NCI-H187 treated with DMSO at 0.1 percent for 48 hours (cell line): ENCODE results near the gene PPIL1.

Source experiments
- DNase-seq: peaks from one replicate; lab custom pipeline; 2025; lab: John Stamatoyannopoulos, UW

The PPIL1 gene

DNA sequence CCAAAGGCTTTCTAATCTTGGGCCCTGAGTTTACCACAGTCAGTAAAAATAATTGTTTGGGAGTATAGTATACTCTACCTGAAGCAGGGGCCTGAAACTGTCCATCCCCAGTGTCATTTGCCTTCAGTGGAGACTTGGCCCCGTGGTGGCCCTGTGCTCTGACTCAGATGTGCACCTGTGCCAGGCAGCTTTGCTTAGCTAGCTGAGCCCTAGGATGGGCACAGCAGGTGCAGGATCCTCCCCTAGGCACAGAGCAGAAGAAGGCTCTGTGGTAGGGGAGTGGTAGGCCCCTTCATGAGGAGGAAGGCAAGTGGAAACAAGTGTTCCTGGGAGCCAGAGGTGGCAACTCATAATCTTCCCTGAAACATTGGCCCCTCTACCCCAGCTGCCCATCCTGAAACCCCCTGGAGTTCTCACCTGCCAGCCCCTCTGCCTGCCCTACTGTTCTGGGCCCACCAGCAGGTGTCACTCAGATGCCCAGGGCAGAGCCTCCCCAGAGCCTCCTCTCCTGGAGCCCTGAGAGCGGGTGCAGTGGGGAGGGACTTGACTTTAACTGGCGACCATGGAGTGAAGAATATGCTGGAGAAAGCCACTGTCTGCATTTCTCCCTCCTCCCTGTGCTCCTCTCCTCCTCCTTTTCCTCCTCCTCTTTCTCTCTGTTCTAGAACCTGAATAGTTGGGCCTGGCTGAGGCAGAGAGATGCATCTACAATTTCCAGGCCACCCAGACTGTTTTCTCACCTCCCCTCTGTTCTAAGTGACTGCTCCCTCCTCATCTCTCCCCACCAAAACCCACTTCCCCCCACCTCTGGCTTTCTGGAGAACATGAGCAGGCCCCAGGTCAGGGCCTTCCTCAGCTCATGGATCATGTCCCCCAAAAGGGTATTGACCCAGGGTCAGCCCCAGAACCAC lies 38.2 kb downstream of the PPIL1 start:
- DNase-seq = no peak

DNA sequence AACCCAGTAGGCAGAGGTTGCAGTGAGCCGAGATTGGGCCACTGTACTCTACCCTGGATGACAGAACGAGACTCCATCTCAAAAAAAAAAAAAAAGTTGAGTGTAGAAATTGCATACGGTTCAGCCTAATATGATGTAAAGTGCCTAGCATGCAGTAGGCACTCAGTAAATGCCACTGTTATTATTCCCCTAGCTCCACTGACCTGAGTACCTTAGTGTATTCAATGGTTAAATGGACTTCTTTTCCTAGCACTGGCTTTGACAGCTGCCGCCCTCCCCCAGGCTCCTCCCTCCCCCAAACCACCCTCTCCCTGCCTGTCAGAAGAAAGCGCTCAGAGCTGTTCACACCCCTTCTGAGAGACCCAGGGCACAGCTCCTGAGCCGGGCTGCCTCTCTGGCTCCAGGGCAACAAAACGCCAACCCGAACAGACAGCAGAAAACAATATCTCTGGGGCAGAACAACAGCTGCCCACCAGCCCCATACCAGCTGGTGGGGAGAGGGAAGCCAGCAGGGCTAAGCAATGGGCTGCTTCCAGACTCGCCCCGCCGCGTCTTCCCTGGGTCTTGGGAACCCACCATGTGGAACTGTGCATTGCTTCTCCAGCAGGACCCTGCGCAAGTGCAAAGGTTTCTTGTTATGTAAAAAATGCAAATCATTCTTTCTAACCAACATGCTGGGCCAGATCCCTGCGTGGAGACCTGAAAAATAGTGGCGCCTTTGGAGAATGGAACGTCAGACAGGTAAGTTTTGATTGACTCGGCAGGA lies 39.8 kb downstream of the PPIL1 start:
- DNase-seq = peak; percentile 30

DNA sequence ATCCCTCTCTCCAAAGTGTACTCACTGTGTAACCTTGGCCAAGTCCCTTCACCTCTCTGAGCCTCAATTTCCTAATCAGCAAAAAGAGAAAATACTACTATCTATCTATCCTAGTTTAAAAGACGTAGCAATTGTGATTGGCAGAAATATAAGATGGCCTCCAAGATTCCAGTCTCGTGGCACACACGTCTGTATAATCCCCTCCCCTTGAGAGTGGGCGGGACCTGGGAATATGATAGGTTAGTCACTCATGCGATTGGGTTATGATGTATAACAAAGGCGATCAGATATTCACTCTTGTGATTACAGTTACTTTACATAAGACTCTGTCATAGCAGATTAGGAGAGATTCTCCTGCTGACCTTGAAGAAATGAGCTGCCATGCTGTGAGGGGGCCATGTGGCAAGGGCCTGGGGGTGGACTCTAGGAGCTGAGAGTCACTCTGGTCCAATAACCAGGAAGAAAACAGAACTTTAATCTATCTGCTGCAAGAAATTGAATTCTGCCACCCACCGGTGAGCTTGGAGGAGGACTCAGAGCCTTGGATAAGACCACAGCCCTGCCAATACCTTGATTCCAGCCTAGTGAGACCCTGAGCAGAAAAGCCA lies 41.3 kb downstream of the PPIL1 start:
- DNase-seq = no peak

DNA sequence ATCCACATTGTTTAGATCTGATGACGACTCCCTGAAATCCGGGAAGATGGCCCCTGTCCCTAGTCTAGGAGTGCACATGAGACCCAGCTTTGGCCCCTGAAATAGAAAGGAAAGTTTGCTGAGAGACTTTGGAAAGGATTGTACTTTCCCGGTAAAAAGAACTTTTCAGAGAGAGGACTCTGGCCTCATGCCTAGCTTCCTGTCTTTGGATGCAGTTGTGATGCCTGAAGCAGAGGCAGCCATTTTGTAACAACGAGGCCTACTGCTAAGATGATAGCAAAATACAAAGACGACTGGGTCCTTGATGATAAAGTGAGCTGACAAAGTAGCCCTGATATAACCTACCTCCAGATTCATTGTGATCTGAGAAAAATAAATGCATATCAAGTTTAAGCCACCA lies 42.3 kb downstream of the PPIL1 start:
- DNase-seq = no peak

DNA sequence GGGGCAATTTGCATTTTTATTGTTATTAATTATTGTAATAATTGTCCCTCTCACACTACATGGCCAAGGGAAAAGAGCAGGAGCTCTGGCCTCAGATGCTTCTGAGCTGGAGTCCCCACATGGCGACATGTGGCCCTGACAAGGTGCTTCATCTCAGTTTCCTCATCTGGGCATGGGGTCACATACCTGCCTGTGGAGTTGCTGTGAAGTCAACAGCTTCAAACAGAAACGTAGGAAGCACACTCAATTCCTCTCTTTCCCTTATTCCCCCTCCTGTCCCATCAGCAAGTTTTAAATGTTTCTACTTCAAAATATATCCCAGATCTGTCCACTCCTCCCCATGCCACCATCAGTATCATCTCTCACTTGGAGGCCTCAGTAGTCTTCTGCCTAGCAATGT lies 44.0 kb downstream of the PPIL1 start:
- DNase-seq = no peak

DNA sequence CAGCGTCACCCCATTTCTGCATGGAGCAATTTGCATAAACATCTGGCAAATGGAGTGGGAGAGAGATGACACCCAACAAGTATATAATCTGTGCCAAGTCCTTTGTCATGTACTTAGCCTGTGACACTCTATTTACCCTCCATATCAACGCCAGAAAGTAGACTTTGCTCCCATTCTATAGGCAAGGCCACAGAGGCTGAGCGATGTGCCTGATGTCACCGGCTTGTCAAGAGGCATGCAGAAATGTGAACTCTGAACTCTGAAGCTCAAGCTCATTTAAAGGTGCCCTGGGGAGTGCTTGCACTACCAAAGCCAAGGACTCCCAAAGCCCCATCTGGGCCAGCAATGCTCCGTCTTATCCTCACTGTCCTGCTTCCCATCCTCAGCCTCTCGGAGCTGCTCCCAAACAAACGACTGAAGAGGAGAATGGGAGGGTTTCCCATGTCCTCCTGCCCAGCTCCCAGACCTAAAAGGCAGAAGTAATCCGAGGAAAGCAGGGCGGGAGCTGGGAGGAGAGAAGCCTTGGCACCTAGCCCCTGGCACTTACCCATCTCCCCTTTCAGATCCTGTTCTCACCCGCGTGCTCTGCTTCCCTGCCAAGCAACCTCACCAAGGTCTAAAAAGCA lies 44.6 kb downstream of the PPIL1 start:
- DNase-seq = no peak

DNA sequence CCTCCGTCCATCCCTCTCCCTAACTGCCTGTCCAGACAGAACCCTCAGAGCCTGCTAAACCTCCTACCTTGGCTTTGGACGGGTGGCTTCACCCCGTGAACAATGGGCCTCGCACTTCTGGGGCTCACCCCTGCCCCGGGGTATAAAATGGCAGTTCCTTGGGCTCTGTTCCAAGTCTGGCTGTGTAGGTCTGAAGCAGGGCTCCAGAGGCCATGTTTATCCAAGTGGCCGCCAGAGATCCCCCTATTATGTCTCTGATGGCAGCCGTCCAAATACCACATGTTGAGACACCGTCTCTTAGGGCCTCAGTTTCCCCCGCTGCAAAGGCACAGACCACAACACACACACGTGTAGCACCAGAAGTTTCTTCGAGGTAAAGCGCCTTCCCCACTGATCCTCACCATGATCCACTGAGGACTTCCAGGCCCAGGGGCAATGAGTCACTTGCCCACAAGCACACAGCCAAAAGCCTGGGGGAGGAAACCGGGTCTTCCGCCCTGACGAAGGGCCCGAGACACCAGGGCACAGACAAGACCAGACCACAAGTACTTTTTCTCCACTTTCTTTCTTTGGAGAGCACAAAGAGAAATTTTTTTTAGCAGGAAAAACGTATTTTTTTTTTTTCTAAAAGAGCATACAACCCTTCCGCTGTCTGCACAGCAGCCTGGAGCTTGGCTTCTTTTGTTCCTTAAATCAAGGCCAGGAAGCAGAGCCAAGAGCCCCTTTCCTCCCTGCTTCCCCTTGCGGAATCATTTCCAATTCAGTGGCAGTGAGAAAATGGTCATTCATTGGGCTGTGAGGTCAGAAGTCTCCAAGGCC lies 47.1 kb downstream of the PPIL1 start:
- DNase-seq = no peak

DNA sequence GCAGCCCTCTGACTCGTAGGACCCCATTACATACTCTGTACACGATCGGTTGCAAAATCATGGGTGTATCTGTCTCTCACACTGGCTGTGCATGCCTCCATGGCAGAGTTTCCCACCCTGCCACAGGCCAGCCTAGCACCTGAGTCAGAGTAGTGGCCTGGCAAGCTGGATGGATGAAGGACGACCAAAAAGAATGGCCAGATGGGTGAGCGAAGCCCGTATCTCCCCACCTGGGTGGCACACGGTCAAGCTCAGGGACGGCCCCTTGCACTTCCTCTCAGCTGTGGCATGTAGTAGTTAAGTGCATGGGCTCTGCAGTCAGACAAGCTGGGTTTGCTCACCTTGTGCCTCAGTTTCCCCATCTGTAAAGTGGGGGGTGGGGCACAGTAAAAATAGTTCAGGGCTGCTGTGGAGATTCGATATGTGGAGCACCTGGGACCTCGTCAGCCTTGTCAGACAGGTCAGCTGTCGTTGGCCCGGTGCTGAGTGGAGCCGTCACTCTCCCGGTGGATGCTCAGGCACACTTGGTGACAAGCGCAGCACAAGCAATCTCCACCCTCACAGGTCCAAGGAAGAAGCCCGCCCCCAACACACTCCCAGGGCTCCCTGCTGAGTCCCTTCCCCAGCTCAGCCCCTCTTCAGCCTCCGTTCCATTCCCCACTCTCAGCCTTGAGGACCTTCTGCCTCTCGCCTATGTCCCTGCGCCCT lies 47.9 kb downstream of the PPIL1 start:
- no peak for DNase-seq

DNA sequence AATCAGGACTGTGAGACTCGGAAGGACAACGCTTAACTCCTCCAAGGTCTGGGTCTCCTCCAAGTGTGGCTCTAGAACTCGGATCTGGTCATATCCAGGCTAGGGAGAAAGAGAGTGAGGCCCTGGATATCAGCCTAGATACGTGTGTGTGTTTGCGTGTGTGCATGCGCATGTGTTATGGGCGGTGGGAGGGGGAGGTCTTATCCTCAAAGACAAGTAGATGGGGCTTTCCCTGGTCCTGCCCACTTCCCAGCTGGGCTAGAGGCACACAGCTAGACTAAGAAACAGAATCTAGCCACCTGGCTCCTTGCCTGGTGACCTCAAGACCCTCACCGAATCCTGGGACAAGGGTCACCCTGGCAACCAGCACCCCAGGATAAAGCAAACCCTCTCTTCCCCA lies 48.6 kb downstream of the PPIL1 start:
- no peak for DNase-seq

DNA sequence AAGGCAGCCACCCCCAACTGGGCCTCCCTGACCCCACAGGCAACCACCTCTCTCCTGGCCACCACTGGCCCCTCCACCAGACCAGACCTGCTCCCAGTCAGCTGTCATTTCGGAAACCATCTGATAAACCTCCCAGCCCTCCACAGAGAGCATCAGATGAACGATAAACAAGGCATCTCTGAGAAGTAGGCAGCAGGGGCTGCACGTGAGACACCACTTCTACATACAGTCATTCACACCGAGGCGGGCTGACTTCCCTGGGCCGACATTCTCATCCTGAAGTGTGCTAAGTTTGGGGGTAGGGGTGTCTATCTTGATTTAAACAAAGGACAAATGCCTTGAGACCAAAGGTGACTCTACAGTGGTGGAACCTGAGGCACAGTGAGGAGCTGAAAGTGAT lies 49.2 kb downstream of the PPIL1 start:
- DNase-seq = no peak

DNA sequence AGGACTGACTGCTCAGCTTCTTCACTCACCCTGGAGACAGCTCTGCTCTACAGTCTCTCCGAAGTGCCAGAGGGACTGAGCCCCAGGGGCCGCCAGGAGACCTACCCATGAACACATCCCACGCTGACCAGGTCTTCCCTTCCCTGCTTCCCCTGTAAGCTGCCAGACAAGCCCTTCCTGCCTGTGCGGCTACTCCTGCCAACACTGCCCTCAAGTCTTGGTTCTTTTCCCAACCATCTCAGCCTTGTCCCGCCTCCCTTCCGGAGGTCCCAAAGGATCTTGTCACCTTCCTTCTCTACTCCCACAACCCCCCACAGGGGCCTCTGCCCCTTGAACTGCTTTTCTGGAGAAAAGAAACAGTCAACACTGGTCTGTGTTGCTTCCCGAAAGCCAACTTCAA lies 50.4 kb downstream of the PPIL1 start:
- no peak for DNase-seq

DNA sequence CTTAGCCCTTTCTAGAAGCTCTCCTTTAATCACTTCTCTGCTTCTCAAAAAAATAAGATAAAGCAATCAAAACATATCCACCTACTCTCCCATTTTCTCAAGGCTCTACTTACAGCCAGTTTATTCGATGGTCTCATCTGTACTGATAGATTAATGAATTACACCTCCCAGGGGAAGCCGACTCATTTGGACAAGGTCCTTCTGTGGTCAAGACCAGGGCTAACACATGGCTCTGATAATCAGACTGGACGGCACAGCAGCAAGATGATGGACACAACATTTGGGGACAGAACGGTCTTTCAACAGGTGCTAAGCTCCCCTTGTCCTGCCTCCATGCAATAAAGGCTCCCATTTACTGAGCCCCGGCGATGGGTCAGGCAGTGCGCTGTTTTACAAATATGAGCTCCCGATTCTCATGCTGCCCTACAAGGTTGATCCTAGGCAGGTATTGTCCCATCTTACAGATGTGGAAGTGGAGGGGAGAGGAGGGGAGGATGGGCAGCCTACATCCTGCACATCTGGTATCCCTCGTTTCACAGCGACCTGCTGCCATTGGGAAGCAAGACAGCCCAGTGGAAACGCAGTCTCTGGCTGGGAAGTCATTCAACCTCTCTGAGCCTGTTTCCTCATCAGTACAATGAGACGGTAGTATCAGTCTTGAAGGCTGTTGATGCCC lies 51.0 kb downstream of the PPIL1 start:
- DNase-seq = no peak

DNA sequence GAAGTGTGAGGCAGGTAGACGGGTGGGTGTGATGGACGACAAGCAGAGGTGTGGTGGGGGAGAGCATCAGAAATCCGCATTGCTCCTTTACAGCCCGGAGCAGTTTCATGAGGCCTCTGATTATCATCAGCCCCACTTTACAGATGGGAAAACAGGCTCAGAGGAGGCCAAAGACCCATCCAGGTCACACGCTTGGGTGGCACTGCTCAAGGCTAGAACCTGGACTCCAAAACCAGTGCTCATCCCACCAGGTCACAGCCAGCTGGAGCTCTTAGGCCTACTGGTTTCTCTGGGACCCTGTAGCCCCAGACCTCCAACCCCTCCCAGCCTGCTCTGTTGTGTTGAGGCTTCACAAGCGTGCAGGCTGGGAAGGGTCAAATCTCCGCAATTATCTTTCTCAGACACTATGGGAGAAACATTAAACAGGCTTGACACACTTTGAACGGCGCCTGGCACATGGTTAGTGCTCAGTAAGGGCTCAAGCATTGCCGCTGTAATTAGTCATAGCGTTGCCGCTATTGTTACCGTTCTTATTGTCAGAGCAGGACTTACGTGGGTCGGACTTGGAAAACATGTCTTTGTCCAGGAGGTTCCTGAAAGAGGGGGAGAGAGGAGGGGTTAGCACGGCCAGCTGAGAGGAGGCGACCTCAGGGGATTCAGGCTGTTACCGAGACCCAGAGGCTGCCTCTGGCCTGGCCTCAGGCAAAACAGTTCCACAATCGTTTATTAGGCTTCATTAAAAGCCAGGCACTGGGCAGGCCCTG lies 51.9 kb downstream of the PPIL1 start:
- no peak for DNase-seq

DNA sequence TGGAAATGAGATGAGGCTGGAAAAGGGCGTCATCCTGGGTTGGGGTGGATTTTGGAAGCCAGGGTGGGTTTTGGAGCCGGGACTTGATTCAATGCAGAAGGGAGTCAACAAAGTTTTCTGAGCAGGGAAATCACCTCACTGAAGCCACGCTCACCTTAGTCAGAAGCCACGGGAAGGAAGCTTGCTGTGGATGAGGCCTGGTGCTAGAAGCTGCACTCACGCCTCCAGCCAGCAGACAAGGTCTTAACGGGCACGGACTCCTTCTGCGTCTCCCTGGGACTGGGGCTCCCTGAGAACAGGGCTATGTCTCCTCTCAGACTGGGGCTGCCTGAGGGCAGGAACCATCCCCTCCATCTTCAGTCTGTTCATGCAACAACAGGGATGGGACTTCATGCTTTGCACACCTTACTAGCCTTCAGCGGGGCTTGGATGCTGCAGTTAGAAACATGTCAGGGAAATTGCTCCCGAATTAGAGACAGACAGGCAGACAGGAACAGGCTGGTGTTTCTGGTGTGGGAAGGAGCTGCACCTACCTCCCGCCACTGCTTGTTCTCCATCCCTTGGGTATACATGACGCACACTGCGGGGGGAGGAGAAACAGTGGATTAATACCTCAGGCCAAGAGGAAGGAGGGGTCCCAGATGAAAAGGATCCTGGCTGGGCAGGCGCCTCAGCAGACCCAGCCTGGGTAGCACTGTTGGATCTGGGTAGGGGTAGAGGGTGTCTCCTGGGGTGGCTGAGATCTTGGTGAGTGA lies 52.8 kb downstream of the PPIL1 start:
- no peak for DNase-seq

DNA sequence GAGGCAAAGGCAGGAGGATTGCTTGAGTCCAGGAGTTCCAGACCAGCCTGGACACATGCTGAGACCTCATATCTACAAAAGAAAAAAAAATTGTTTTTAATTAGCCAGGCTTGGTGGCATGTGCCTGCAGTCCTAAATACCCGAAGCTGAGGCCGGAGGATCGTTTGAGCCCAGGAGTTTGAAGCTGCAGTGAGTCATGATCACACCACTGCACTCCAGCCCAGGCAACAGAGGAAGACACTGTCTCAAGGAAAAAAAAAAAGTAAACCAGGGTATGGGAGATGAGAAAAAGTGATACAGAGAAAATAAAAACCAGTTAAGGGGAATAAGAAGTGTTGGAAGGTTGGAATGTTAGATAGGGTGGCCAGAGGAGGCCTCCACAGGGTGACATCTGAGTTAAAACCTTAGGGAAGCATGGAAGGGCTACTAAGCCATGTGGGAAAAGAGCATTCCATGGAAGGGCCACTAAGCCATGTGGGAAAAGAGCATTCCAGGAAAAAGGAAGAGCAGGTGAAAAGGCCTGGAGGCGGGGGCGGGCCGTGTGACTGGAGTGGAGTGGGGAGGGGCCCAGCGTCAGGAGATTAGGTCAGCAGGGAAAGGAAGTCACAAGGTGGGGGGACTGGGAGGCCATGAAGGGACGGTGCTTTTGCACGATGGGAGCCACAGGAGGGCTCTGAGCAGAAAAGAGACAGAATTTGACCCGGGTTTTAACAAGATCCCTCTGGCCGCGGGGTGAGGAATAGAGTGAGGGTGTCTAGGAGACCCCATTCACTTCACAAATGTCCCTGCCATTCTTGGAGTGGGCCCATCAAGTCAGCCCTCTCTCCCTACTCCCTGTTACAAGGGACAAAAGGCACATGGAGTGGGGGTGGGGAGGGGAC lies 53.7 kb downstream of the PPIL1 start:
- DNase-seq = no peak

DNA sequence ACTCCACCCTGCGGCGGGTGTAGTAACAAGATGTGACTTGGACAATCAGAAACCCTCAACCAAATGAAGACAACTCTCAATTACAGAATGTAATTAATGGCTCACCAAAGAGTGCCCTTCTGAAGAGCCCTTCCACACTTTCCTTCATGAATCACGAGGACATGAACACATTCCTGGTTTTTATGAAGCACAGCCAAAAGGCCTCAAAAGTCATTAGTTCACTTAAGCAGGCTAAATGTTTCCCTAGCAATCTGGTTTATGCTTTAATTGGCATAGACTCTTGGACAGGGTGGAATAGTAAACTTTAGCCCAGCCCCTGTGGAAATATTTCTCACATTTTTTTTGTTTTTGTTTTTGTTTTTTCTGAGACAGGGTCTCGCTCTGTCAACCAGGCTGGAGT lies 55.8 kb downstream of the PPIL1 start:
- no peak for DNase-seq

DNA sequence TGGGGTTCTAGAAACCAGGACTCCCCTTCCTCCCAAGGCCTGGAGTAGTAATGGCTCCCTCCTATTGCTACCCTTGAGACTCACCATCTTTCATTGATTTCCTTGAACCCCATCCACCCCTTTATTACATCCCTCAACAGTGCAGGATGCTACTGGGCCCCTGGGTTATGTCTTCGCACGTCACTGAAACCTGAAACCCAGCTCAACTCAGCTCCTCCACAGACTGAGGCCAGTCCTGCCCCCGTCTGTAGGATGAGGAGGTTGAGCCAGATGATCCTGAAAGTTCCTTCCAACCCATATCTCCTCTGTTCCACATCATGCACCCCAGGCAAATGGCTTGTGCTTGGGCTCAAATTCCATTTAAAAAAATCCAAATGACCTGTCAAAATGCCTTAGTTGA lies 56.8 kb downstream of the PPIL1 start:
- DNase-seq = no peak
